ENCODE measurements around the gene CACFD1. TPM values are rescaled to one million over a fixed set of nuclear protein-coding genes. Genes with fewer than 3 reads are reported as not detected.
A peak's percentile ranks its signal among the peaks of the same experiment; 100 is the strongest.

CACFD1 gene
- total RNA-seq, 1 donor from 2014 or later: 24.6 TPM

- peaks cover 2% of the 10 kb centered on the region for H3K36me3 ChIP-seq (ENCODE audit: control insufficient read depth, insufficient read depth, low read length)
- DNase-seq (ENCODE audit: low read depth): peak; percentile 37
- no peak for TF ChIP-seq CTCF (IDR thresholded peaks at IDR 0.05; ENCODE audit: insufficient read depth, low read length, poor library complexity, severe bottlenecking)
- peak within 1 kb of the TSS; percentile 73 for H3K4me3 ChIP-seq (ENCODE audit: low read depth, low read length)
- H3K27me3 ChIP-seq (ENCODE audit: control insufficient read depth, insufficient read depth, low read length): peaks cover 4% of the 10 kb centered on the region
These were observed 19.3 kb downstream of the CACFD1 start, which contains the start of gene SLC2A6 for GRCh38 chr9:133478851-133479711. Gene SLC2A6 (minus strand): TSS chr9:133479099. CDS start chr9:133479059, 40 bp downstream.

DNA sequence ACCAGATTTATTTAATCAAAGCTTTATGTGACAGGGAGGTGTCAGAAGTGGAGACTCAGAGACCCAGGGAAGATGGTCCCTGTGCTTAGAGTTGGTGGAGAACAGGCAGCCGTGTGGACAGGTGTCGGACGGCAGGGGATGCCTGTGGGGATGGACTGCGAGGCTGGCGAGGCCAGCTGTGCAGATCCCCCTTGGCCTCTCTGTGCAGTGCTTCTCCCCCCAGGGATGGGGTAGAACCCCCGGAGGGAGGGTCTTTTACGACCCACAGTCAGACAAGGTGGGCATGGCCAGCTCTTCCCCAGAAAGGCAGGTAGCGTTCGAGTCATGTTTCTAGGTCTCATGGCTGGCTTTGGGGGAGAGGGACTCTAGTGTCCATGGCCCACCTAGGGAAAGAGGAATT lies 23.8 kb downstream of the CACFD1 start:
- no peaks in the 10 kb centered on the region for H3K36me3 ChIP-seq (ENCODE audit: control insufficient read depth, insufficient read depth, low read length)
- TF ChIP-seq CTCF (IDR thresholded peaks at IDR 0.05; ENCODE audit: insufficient read depth, low read length, poor library complexity, severe bottlenecking): no peak
- H3K27me3 ChIP-seq (ENCODE audit: control insufficient read depth, insufficient read depth, low read length): peaks cover 9% of the 10 kb centered on the region
- no peak overlapping the region for H3K4me3 ChIP-seq (ENCODE audit: low read depth, low read length)
- DNase-seq (ENCODE audit: low read depth): no peak

DNA sequence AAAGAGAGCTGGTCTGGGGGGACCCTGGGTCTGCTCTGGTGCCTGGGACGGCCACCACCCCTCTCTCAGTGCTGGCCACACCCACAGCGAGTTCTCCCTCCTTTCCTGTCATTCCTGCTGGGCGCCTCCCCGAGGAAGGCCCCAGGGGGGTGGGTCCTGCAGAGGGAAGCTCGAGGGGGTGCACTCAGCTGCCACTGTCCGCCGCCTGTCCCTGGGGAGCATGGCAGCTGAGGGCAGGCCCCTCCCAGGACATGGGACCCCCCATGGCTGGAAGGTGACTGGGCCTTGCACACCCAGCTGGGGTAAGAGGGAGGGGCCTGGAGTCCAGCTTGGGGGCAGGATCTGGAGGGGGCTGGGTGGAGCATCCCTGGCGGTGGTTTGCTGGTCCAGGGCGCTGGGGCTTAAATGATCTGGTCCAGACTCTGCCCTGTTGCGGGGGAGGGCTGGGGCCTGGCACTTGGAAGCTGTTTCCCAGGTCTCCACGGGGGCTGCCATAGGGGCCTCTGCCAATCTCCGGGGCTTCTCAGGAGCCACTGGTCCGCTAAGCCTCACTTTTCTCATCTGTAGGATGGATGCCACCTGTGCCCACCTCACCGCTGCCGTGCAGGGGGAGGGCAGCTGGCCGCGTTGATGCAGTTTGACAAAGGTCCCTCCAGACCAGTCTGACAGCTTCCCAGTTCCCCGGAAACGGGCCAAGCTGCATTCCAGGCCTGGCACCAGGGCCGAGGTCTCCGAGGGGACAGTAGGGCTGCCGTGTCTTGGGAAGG lies 25.1 kb downstream of the CACFD1 start:
- DNase-seq (ENCODE audit: low read depth): no peak
- Histone ChIP-seq H3K36me3 (ENCODE audit: control insufficient read depth, insufficient read depth, low read length) (no peaks in the 10 kb centered on the region), H3K27me3 (ENCODE audit: control insufficient read depth, insufficient read depth, low read length) (peaks cover 15% of the 10 kb centered on the region), H3K4me3 (ENCODE audit: low read depth, low read length) (no peak overlapping the region)
- no peak for TF ChIP-seq CTCF (IDR thresholded peaks at IDR 0.05; ENCODE audit: insufficient read depth, low read length, poor library complexity, severe bottlenecking)

DNA sequence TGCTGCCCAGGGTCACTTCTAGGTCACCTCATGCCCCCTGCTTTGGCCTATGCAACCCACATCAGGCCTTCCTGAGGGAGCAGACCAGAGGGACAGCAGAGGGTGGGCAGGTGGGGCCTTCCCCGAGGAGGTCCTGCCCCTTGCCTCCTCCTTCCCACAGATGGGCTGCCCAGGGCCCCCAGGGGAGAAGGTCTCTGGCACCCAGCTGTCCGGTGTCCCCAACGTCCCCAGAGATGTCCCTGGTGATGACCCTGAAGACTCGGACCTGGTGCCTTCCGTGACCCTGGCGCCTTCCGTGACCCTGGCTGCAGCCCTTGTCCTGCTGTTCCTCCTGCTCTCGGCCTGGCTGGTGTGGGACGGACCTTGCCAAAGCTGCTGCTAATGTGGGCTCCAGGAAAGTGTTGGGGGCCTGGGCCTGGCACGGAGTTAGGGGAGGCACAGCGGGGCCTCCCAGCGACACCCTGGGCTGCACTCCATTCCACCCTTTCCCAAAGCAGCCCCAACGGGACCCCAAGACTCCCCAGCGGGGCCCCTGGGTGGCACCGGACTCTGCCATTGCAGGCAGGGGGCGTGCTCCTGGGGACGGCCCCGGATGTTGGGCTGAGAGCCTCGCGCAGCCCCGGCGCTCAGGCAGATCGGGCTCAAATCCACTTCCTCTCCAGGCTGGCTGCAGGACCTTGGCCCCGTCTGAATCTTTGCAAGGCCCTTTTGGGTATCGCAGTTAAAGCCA lies 25.9 kb downstream of the CACFD1 start:
- Histone ChIP-seq H3K4me3 (ENCODE audit: low read depth, low read length) (no peak overlapping the region), H3K36me3 (ENCODE audit: control insufficient read depth, insufficient read depth, low read length) (no peaks in the 10 kb centered on the region), H3K27me3 (ENCODE audit: control insufficient read depth, insufficient read depth, low read length) (peaks cover 21% of the 10 kb centered on the region)
- no peak for DNase-seq (ENCODE audit: low read depth)
- no peak for TF ChIP-seq CTCF (IDR thresholded peaks at IDR 0.05; ENCODE audit: insufficient read depth, low read length, poor library complexity, severe bottlenecking)

DNA sequence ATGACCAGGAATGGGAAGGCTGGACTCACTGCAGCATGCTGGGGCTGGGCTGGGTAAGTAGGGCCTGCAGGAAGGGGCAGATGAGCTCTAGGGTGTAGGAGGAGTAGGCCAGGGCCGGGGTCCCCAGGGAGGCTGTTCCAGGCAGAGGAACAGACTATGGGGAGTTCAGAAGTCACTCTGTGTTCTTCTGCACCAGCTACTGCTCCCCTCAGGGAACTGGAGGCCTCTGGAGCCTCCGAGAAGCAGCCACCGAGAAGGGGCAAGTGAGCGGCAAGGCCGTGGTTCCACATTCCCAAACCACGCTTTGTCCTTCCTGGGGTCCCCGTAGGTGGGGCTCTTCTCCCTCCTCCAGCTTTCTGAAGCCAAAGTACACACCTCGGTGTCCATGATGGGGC lies 27.6 kb downstream of the CACFD1 start:
- no peak overlapping the region for H3K4me3 ChIP-seq (ENCODE audit: low read depth, low read length)
- DNase-seq (ENCODE audit: low read depth): no peak
- peaks cover 28% of the 10 kb centered on the region for H3K27me3 ChIP-seq (ENCODE audit: control insufficient read depth, insufficient read depth, low read length)
- H3K36me3 ChIP-seq (ENCODE audit: control insufficient read depth, insufficient read depth, low read length): no peaks in the 10 kb centered on the region
- TF ChIP-seq CTCF (IDR thresholded peaks at IDR 0.05; ENCODE audit: insufficient read depth, low read length, poor library complexity, severe bottlenecking): no peak
